ENCODE measurements around the gene ANKRD22. TPM values are rescaled to one million over a fixed set of nuclear protein-coding genes. Genes with fewer than 3 reads are reported as not detected.

ANKRD22 gene
- total RNA-seq, 3 donors from 2014 or later: 0.59 to 1.6 TPM; not detected in 1

DNA sequence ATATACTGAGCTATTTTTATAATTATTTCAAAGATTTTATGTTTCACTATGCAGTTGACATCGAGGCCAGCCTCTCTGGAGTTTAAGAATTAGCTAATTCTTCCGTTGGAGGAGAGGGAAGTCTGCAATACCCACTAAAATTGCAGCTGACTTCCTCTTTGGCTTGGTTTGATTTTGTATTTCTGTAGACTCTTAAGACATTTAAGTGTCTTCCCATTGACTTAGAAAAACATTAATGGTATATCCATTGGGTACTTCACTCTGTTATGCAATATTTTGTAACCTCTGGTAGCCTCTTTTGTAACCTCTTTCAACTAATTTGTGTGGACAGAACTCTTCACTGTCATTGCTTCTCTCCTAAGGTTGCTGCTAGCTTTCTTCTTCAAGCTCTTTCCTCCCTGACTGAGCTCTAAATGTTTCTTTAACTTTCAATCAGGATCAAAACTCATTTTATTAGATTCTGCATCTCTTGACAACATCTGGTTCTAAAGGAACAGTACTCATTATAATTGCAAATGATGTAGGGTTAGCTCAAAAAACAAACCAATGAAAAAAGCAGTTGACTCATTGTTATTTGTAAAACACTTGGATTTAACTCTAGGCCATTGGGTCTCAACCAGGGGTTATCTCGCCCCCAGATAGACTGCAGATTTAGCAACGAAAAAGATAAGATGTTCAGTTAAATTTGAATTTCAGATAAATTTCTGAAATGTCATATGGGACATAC lies 1.7 kb upstream of the ANKRD22 start:
- Histone ChIP-seq H3K27ac (no peak overlapping the region), H3K27me3 (no peaks in the 10 kb centered on the region), H3K9me3 (no peaks in the 10 kb centered on the region), H3K4me3 (no peak overlapping the region), H3K36me3 (no peaks in the 10 kb centered on the region), H3K4me1 (no peaks in the 10 kb centered on the region)
- DNase-seq (ENCODE audit: low spot score in 2 of 2): no peak
- intact Hi-C loops (cut with DNase I; ENCODE audit: low total_unique reads): no loop called here
- TF ChIP-seq, protein P1, sequence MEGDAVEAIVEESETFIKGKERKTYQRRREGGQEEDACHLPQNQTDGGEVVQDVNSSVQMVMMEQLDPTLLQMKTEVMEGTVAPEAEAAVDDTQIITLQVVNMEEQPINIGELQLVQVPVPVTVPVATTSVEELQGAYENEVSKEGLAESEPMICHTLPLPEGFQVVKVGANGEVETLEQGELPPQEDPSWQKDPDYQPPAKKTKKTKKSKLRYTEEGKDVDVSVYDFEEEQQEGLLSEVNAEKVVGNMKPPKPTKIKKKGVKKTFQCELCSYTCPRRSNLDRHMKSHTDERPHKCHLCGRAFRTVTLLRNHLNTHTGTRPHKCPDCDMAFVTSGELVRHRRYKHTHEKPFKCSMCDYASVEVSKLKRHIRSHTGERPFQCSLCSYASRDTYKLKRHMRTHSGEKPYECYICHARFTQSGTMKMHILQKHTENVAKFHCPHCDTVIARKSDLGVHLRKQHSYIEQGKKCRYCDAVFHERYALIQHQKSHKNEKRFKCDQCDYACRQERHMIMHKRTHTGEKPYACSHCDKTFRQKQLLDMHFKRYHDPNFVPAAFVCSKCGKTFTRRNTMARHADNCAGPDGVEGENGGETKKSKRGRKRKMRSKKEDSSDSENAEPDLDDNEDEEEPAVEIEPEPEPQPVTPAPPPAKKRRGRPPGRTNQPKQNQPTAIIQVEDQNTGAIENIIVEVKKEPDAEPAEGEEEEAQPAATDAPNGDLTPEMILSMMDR (IDR thresholded peaks at IDR 0.05): no peak
- TF ChIP-seq POLR2AphosphoS5 (IDR thresholded peaks at IDR 0.05): no peak
- TF ChIP-seq POLR2A (IDR thresholded peaks at IDR 0.05): no peak

DNA sequence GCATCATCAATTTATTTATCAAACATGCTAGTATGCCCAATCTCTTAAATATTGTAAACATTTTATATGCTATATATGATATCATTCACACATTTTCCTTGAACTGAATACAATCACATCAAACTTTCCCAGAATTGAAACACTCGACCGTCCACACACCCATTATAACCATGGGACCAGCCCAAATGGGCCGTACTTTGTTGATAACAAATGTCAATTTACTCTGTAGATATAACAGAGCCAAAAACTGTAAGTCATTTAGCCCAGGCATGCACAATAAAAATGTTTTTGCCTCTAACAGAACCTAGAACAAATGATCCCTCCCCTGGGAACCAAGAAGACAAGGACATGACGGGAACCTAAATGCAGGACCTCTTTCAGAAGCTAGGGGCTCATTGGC lies 683 bp upstream of the ANKRD22 start:
- TF ChIP-seq POLR2AphosphoS5 (IDR thresholded peaks at IDR 0.05) (no peak), POLR2A (IDR thresholded peaks at IDR 0.05) (no peak)
- TF ChIP-seq, protein P1 (IDR thresholded peaks at IDR 0.05): no peak
- H3K27ac ChIP-seq: no peak overlapping the region
- no peaks in the 10 kb centered on the region for H3K36me3 ChIP-seq
- no peaks in the 10 kb centered on the region for H3K9me3 ChIP-seq
- no peak for DNase-seq (ENCODE audit: low spot score in 2 of 2)
- H3K4me3 ChIP-seq: no peak overlapping the region
- H3K27me3 ChIP-seq: no peaks in the 10 kb centered on the region
- no peaks in the 10 kb centered on the region for H3K4me1 ChIP-seq
- intact Hi-C loops (cut with DNase I; ENCODE audit: low total_unique reads): no loop called here

DNA sequence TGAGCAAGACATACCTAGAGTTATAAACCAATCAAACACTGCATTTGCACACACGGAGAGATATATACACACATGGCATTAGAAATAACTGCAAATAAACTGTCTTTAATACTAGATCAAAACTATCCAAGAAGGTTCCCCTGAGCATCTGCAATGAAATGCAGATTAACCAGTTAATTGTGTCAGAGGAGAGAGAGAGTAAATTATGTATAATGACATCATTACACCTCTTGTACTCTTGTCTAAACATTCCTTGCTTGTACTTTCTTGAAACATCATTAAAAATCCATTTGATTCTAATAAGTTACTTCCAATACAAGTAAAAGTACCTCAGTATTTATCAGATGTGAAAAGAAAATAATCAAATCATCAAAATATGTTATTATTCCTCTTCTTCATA lies 932 bp downstream of the ANKRD22 start:
- no peak overlapping the region for H3K27ac ChIP-seq
- intact Hi-C loops (cut with DNase I; ENCODE audit: low total_unique reads): no loop called here
- H3K9me3 ChIP-seq: no peaks in the 10 kb centered on the region
- no peaks in the 10 kb centered on the region for H3K4me1 ChIP-seq
- no peaks in the 10 kb centered on the region for H3K27me3 ChIP-seq
- TF ChIP-seq POLR2AphosphoS5 (IDR thresholded peaks at IDR 0.05) (no peak), POLR2A (IDR thresholded peaks at IDR 0.05) (no peak)
- TF ChIP-seq, protein P1 (IDR thresholded peaks at IDR 0.05): no peak
- no peaks in the 10 kb centered on the region for H3K36me3 ChIP-seq
- no peak overlapping the region for H3K4me3 ChIP-seq
- no peak for DNase-seq (ENCODE audit: low spot score in 2 of 2)

GRCh38 chr10:88849234-88849633 lies 2.4 kb downstream of the ANKRD22 start:
- H3K4me1 ChIP-seq: no peaks in the 10 kb centered on the region
- no peak for DNase-seq (ENCODE audit: low spot score in 2 of 2)
- H3K4me3 ChIP-seq: no peak overlapping the region
- intact Hi-C loops (cut with DNase I; ENCODE audit: low total_unique reads): no loop called here
- no peaks in the 10 kb centered on the region for H3K36me3 ChIP-seq
- H3K27me3 ChIP-seq: no peaks in the 10 kb centered on the region
- H3K27ac ChIP-seq: no peak overlapping the region
- TF ChIP-seq, protein P1 (IDR thresholded peaks at IDR 0.05): no peak
- TF ChIP-seq POLR2A (IDR thresholded peaks at IDR 0.05): no peak
- TF ChIP-seq POLR2AphosphoS5 (IDR thresholded peaks at IDR 0.05): no peak
- H3K9me3 ChIP-seq: no peaks in the 10 kb centered on the region

- Histone ChIP-seq H3K36me3 (no peaks in the 10 kb centered on the region), H3K4me3 (no peak overlapping the region), H3K27me3 (no peaks in the 10 kb centered on the region), H3K27ac (no peak overlapping the region), H3K9me3 (no peaks in the 10 kb centered on the region), H3K4me1 (no peaks in the 10 kb centered on the region)
- intact Hi-C loops (cut with DNase I; ENCODE audit: low total_unique reads): no loop called here
- DNase-seq (ENCODE audit: low spot score in 2 of 2): no peak
- no peak for TF ChIP-seq POLR2A (IDR thresholded peaks at IDR 0.05)
- TF ChIP-seq POLR2AphosphoS5 (IDR thresholded peaks at IDR 0.05): no peak
- TF ChIP-seq, protein P1 (IDR thresholded peaks at IDR 0.05): no peak
Observed at GRCh38 chr10:88848499-88848898, 3.1 kb downstream of the ANKRD22 start.

Measured in breast epithelium (tissue), 4 donors.